GM18873 (cell line): Measurements from ENCODE around the gene SARS2.

Experiments used
- ATAC-seq: cut with Tn5 transposase; IDR thresholded peaks from one replicate; pipeline ENCODE4 v1.9.1; 2021; ENCODE audit warnings: mild to moderate bottlenecking, moderate library complexity, moderate number of reproducible peaks; ENCODE audit not compliant: unreplicated experiment, low FRiP score

SARS2 gene

GRCh38 chr19:38918526-38918925 is 12.0 kb downstream of the SARS2 start:
- no peak for ATAC-seq

GRCh38 chr19:38917921-38918491 is 12.6 kb downstream of the SARS2 start:
- ATAC-seq: no peak

- no peak for ATAC-seq
These were observed 13.0 kb downstream of the SARS2 start for GRCh38 chr19:38917516-38917915.

GRCh38 chr19:38915329-38916321 is 14.9 kb downstream of the SARS2 start:
- ATAC-seq: no peak

- no peak for ATAC-seq
These were observed 16.6 kb downstream of the SARS2 start for GRCh38 chr19:38913958-38914357.

- ATAC-seq: no peak
These were observed 17.7 kb downstream of the SARS2 start for GRCh38 chr19:38912600-38913514.

GRCh38 chr19:38911388-38912001 is 19.1 kb downstream of the SARS2 start:
- no peak for ATAC-seq

- ATAC-seq: no peak
These were observed 20.1 kb downstream of the SARS2 start for GRCh38 chr19:38910488-38910887.

GRCh38 chr19:38908911-38909310 is 21.7 kb downstream of the SARS2 start:
- ATAC-seq: no peak

GRCh38 chr19:38907670-38908069 is 22.9 kb downstream of the SARS2 start:
- ATAC-seq: no peak

- ATAC-seq: no peak
These were observed 23.3 kb downstream of the SARS2 start for GRCh38 chr19:38907227-38907626.

GRCh38 chr19:38905620-38906019 is 24.9 kb downstream of the SARS2 start:
- ATAC-seq: no peak

GRCh38 chr19:38904581-38905539 is 25.7 kb downstream of the SARS2 start:
- ATAC-seq: no peak

GRCh38 chr19:38901683-38902082 is 28.9 kb downstream of the SARS2 start:
- no peak for ATAC-seq

GRCh38 chr19:38900743-38901190 is 29.8 kb downstream of the SARS2 start:
- ATAC-seq: no peak

- ATAC-seq: no peak
These were observed 30.3 kb downstream of the SARS2 start for GRCh38 chr19:38900202-38900629.

- peak; percentile 88 for ATAC-seq
These were observed 30.9 kb downstream of the SARS2 start, which contains the start of the genes NFKBIB and SIRT2 for GRCh38 chr19:38899447-38900201. TSS of gene NFKBIB (plus strand) at chr19:38899969. CDS start at chr19:38900033, 64 bp downstream. TSS of gene SIRT2 (minus strand) at chr19:38899618. CDS start at chr19:38899521, 97 bp downstream.

- no peak for ATAC-seq
These were observed 31.6 kb downstream of the SARS2 start for GRCh38 chr19:38898788-38899446.
